ENCODE measurements around the gene HS3ST5. TPM values are rescaled to one million over a fixed set of nuclear protein-coding genes. Genes with fewer than 3 reads are reported as not detected.

The HS3ST5 gene
- total and polyA plus RNA-seq, 2 donors (not counting 3 experiments of a cell fraction or from before 2014, with no cell fraction given) = not detected

DNA sequence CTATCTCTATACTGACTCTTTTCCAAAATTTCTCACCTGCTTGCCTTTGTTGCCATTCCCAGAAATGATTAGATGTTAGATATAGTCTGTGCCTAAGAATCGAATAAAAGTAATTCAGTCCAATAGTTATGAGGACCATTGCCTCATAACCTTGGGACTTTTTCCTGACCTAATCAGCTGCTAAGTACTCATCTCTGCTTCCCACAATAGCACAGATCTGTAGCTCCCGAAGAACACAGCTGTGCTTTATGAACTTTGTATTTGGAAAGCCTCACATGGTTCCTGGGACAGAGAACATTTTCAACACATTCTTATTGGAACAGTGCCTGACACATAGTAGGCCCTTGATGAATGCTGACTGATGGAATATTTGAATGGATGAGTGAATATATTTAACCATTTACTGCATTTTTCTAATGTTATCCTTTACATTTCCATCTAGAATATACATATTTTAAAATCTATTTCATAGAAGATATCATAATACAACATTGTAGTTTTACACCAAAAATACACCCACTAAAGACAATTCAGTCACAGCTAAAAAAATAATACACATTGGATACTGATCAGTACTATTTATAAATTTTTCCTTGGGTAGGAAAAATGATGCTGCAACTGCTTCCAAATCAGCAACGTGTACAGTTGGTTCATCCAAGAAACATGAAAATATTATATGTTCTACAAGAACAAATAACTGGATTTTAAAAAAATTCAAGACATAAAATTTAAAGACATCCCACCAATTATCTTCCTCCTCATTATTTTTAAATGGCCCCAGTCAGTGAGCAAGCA lies 53.9 kb downstream of the HS3ST5 start:
- Histone ChIP-seq H3K9ac (replicated peaks; ENCODE audit: extremely low read depth, insufficient read depth, low read length) (no peak overlapping the region), H3K9me1 (replicated peaks; ENCODE audit: control insufficient read depth, extremely low read depth, insufficient read depth, low read length) (no peaks in the 10 kb centered on the region), H3K27me3 (ENCODE audit: control insufficient read depth in 2 of 2, insufficient read depth in 2 of 2, low read length in 2 of 2) (no peaks in the 10 kb centered on the region), H3K9me3 (replicated peaks; ENCODE audit: control insufficient read depth, insufficient read depth, low read length) (no peaks in the 10 kb centered on the region), H3K79me2 (ENCODE audit: control insufficient read depth, insufficient read depth, low read length) (no peaks in the 10 kb centered on the region), H3K4me2 (ENCODE audit: insufficient read depth, low read length) (no peak overlapping the region), H3K27ac (ENCODE audit: insufficient read depth, low read depth, low read length) (no peak overlapping the region), H4K20me1 (replicated peaks; ENCODE audit: control insufficient read depth, extremely low read depth, insufficient read depth, low read length) (no peaks in the 10 kb centered on the region), H3K4me3 (replicated peaks in 1 of 3; ENCODE audit: insufficient read depth in 1 of 3, low read depth in 1 of 3, low read length in 3 of 3) (no peak overlapping the region), H2AFZ (ENCODE audit: low read depth, low read length) (no peak overlapping the region), H3K4me1 (ENCODE audit: control insufficient read depth, extremely low read depth, insufficient read depth, low read length) (no peaks in the 10 kb centered on the region), H3K36me3 (ENCODE audit: control insufficient read depth in 2 of 2, extremely low read depth in 1 of 2, insufficient read depth in 2 of 2, low read length in 2 of 2) (no peaks in the 10 kb centered on the region)
- dilution Hi-C loops (cut with MboI; ENCODE audit: extremely low pct_ligation_motif_present, low sequenced_read_pairs) (no loop called here), intact Hi-C loops (cut with micrococcal nuclease) (no loop called here)
- DNase-seq (ENCODE audit: low read depth, low spot score) (no peak), FAIRE-seq (no peak)
- POLR2A ChIA-PET = no interaction called here
- no TSS peak for BruUV-seq (replicated peaks)
- TF ChIP-seq FOS (IDR thresholded peaks at IDR 0.05; ENCODE audit: borderline replicate concordance, insufficient read depth, low read length) = no peak
- TF ChIP-seq GATA2 (IDR thresholded peaks at IDR 0.05; ENCODE audit: insufficient read depth, insufficient read length, low read depth, low read length) = no peak
- TF ChIP-seq, protein P1, sequence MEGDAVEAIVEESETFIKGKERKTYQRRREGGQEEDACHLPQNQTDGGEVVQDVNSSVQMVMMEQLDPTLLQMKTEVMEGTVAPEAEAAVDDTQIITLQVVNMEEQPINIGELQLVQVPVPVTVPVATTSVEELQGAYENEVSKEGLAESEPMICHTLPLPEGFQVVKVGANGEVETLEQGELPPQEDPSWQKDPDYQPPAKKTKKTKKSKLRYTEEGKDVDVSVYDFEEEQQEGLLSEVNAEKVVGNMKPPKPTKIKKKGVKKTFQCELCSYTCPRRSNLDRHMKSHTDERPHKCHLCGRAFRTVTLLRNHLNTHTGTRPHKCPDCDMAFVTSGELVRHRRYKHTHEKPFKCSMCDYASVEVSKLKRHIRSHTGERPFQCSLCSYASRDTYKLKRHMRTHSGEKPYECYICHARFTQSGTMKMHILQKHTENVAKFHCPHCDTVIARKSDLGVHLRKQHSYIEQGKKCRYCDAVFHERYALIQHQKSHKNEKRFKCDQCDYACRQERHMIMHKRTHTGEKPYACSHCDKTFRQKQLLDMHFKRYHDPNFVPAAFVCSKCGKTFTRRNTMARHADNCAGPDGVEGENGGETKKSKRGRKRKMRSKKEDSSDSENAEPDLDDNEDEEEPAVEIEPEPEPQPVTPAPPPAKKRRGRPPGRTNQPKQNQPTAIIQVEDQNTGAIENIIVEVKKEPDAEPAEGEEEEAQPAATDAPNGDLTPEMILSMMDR (IDR thresholded peaks at IDR 0.05; ENCODE audit: extremely low read depth in 1 of 2, insufficient read depth in 1 of 2, low read depth in 1 of 2, low read length in 2 of 2) = no peak
- no peak for TF ChIP-seq POLR2AphosphoS5 (IDR thresholded peaks at IDR 0.05; ENCODE audit: insufficient read depth, low read depth, low read length)
- no peak for TF ChIP-seq EZH2 (IDR thresholded peaks at IDR 0.05; ENCODE audit: borderline replicate concordance, low read depth, low read length, severe bottlenecking)
- no peak for TF ChIP-seq MYC (IDR thresholded peaks at IDR 0.05; ENCODE audit: low read depth, low read length)
- CTCF ChIA-PET = interaction anchor here (0.5 to 1.1 kb wide), 2 partner anchors 15 to 105 kb away, joined by 4 to 6 read pairs; no protein-coding TSS in a partner anchor
